C4-2B (cell line): ENCODE measurements around the gene NAV2.

ENCODE experiments used
- CTCF ChIP-seq: fragments of 450-650 bp; conservative IDR thresholded peaks from 2 replicates; pipeline ENCODE4 v1.5.1; 2017; ENCODE audit warnings: mild to moderate bottlenecking
- ZFX ChIP-seq: fragments of 450-650 bp; IDR thresholded peaks from 2 replicates; pipeline ENCODE4 v1.6.1; 2017

GRCh38 chr11:19680829-19681368, 31.7 kb upstream of the NAV2 start:
- TF ChIP-seq CTCF (no peak), ZFX (no peak)
